GM18870 (cell line): ENCODE data around the gene TNFRSF19.

Experiments used
- ATAC-seq: cut with Tn5 transposase; IDR thresholded peaks from one replicate; pipeline ENCODE4 v1.9.1; 2021; ENCODE audit warnings: moderate library complexity; ENCODE audit not compliant: unreplicated experiment

The TNFRSF19 gene

DNA sequence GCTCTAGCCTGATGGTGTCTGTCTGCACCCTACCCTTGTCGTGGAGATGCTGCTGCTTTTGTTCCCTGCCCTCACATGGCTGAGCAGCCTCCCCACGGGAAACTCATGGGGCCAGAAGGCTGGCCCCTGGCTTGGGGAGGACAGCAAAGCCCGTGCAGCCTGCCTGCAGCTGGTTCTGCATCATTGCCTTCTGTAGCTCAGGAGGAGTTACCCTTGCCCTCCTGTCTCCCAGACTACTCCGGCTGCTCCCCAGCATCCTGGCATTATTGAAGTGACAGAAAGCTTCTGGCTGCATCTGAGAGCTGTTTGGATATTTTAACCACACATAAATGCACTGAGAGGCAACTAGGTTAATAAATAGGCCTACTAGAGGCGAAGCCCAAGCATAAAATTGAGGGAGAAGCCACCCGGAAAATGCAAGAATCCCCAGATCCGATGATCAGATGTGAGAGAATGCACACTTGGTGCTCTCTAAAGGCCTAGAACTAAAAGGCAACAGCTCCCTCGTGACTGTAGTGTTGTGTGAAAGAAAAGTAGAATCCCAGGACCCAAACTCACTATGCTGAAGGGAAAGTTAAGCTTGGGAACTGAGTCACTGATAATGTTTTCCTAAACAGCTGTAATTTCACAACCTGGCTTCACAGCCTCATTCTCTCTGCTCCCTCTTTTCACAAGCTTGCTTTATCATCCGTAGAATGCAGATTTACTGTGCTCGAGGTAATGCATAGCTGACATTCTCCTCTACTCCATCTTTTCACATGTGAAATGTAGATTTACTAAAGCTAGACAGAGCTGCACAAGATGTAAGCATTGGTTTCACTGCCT lies 110.8 kb downstream of the TNFRSF19 start:
- ATAC-seq: no peak

DNA sequence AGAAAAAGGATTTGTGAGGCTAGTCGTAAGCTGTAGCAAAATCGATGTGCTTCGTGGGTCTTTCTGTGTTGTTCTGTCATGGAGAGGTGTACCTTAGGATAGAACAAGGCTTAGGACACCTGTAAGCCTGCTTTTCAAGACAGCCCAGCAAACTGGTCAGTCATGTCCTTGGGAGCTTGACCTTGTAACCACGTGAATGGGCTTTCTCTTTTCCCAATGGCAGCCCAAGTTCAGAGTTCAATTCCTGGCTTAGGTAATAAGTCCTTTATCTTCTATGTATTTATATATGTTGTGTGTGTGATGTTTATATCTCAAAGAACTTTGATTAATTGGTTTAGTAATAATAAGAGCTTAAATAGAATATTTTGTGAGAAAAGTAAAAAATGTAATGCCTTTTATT lies 112.9 kb downstream of the TNFRSF19 start:
- ATAC-seq: no peak

DNA sequence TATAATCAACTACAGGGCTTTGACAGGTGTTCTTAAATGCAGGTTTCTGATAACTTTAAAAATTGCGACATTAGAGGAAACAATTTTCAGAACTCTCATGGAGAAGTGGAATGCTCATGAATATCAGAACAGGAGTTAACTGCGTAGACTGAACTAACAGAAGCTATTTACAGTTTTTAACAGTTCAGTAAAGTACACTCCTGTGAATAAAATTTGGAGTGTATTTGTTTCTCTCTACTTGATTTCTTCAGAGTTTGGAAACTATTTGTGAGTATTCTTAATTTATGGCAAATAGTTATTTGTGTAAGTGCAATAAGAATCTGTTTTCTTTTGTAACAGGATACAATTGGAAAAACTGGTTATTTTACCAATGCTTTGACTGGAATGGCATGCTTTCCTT lies 114.4 kb downstream of the TNFRSF19 start:
- no peak for ATAC-seq

DNA sequence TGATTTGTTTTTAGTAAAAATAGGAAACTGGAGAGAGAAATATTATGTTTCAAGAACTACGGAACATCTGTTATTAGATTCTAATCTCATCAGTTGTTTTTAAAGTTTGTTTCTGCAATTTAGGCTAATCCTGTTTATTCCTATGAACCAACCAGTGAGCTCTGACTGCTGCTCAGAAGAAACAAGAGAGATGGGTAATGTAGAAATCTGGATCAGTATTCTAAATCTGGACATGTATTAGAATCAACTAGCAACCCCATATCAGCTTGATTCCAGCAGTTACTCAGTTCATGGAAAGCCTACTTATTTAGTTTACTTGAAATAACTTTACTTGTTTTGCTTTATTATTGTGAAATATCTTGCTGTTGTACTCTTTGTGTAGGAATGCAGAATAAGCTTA lies 115.2 kb downstream of the TNFRSF19 start:
- ATAC-seq: no peak

DNA sequence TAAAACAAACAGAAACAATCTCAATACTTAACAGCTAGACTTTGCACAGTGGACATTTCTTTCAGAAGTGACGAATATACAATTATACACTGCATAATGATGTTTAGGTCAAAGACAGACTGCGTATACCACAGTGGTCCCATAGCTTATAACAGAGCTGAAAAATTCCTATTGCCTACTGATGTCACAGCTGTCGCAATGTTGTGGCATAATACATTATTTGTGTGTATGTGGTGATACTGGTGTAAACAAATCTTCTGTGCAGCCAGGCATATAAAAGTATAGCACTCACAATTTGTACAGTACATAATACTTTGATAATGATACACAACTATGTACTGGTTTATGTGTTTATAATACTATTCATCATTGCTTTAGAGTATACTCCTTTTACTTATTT lies 116.7 kb downstream of the TNFRSF19 start:
- ATAC-seq: no peak

DNA sequence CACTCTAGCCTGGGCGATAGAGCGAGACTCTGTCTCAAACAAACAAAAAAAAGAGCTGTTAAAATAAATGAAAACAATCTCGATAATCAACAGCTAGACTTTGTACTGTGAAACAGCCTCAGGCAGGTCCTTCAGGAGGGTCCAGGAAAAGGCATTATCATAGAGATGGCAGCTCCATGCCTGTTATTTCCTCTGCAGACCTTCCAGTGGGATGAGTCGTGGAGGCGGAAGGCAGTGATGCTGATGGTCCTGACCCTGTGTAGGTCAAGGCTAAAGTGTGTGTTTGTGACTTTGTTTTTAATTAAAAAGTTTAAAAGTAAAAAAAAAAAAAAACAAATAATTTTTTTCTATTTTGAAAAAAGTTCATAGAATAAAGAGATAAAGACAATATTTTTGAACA lies 117.4 kb downstream of the TNFRSF19 start:
- ATAC-seq: no peak

DNA sequence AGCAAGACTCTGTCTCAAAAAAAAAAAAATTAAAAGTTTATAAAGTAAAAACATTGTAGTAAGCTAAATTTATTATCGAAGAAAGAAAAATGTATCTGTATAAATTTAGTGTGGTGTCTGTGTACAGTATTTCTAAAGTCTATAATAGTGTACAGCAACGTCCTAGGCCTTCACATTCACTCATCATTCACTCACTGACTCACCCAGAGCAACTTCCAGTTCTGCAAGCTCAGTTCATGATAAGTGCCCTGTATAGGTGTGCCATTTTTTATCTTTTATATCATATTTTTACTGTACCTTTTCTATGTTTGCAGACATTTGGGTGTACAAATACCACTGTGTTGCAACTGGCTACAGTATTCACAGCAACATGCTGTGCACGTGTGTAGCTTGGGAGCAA lies 118.1 kb downstream of the TNFRSF19 start:
- no peak for ATAC-seq

DNA sequence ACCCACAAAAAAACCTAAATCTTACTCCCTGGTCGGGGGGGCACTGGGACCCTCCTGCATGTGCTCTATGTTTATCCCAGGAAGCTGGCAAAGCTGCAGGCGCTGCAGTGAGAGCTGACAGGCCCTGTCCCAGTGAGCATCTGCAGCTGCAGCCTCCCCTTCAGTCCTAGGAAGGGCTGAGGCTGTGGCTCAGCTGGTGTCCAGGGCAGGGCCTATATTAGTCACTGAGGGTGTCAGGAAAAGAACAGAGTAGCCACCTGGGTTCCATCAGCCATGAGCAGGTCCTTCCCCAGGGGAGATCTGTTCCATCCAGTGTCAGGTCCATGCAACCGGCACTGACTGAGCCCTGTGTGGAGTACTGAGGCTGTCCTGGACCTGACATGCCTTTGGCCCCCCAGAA lies 120.5 kb downstream of the TNFRSF19 start:
- no peak for ATAC-seq

DNA sequence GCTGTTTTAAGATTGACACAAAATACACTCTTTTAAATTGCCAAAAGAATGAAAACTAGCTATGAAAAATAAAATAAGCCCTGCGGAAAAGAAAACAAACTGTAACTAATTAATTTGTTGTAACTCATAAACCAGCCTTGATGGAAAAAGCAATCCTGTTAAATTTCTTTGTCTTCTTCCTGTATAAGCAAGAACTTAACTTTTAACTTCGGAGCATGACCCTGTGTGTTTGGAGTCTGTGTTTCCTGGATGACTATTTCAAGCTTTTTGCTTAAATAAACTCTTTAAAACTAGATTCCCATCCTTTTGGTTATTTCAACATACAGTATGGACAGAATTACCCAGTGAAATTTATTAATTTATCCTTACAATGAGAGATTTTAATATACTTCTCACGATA lies 122.6 kb downstream of the TNFRSF19 start:
- ATAC-seq: no peak

DNA sequence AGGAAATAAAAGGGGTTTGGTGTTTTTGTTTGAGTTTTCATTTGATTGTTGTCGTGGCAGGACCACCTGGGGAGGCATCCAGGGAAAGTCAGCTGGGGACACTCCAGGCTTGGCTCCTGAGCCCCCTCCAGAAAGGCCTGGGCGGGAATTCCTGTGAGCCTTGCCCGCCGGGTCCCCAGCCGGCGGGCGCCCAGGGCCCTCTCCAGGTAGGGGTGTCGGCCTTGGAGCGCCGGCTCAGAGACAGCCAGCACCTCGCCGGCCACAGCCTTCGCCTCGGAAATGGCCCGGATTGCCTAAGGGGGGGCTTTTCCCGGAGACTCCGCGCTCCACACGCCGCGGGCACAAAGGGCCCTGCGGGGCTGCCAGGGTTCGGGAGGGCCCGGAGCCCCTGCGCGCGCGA lies 125.0 kb downstream of the TNFRSF19 start:
- no peak for ATAC-seq

DNA sequence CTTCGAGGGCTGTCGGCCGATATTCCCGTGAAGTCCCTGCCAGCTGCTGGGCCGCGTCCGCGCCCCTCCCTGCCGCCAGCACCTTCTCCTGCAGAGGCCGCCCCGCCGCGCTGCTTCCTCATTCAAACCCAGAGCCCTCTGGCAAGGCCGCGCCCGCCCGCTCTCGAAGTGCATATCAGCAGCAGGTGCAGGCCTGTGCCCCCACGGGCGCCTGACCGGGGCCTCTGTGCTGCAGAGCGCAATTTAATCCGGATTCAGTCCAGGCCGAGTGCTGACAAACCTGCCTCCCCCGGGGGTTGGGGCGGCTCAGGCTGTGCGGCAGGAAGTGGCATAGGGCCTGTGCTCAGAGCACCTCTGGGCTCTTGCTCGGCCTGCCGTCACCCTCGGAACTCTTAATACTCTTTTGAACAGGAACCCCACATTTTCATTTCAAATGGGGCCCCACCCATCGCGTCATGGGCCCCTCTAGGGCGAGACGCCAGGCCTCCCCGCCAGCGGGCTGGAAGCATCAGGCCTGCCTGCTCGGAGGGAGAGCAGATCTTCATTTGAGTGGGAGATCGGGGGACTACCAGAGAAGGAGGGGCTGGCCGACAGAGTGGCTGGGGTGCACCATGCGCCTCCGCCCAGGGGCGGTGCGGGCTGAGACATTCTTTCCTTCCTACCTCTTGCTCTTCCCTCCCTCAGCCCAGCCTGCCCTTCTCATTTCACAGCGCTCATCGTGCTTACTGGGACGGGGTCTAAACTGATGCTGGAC lies 125.7 kb downstream of the TNFRSF19 start:
- ATAC-seq: peak; percentile 47

DNA sequence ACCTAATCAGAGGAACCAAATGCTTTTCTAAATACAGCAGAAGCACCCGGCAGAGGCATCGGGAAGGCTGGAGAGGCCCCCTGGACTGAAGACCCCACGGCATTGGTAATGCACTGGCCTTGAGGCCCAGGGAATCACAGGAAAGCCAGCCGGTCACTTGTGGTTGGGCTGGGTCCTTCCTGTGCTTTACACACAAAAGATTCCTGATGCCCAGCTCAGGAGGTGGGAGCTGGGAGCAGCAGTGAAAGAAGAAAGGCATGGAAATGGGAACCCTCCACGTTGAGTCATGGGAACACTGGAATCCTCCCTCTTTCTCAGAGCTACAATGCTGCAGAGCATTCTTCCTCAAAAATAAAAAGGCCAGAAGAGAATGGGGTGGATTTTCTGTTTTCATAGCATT lies 126.4 kb downstream of the TNFRSF19 start:
- ATAC-seq: no peak

DNA sequence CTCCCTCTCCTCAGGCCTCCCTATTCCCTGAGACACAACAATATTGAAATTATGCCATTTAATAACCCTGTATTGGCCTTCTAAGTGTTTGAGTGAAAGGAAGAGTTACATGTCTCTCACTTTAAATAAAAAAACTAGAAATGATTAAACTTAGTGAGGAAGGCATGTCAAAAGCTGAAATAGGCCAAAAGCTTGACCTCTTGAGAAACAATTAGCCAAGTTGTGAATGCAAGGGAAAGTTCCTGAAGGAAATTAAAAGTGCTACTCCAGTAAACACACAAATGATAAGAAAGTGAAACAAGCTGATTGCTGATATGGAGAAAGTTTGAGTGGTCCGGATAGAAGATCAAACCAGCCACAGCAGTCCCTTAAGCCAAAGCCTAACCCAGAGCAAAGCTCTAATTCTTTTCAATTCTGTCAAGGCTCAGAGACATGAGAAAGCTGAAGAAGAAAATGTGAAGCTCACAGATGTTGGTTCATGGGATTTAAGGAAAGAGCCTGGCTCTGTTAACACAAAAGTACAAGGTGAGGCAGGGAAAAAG lies 127.6 kb downstream of the TNFRSF19 start:
- ATAC-seq: no peak

DNA sequence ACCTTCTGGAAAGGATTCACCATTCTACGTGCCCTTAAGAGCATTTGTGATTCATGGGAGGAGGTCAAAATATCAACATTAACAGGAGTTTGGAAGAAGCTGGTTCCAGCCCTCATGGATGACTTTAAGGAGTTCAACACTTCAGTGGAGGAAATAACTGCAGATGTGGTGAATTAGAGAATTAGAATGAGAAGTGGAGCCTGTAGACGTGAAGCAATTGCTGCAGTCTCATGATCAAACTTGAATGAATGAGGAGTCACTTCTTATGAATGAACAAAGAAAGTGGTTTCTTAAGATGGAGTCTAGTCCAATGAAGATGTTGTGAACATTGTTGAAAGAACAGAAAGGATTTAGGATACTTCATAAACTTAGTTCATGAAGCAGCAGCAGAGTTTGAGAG lies 129.1 kb downstream of the TNFRSF19 start:
- ATAC-seq: no peak

DNA sequence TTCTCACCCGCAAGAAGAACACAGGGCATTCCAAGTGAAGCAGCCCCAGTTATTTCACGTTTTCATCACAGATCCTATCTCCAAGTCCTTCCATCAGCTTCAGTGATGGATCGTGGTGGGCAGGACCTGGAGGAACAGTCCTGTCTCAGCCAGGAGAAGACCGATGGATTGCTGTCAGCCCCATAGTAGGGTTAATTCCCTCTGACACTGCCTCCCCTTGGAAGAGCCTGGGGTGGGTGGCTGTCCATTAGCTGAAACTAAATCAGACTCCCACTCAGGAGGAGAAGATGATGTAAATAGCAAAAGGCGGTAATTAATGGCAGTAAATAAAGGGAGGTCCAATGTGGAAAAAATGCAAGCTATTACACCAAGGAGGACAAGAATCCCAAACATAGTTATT lies 131.0 kb downstream of the TNFRSF19 start:
- no peak for ATAC-seq

DNA sequence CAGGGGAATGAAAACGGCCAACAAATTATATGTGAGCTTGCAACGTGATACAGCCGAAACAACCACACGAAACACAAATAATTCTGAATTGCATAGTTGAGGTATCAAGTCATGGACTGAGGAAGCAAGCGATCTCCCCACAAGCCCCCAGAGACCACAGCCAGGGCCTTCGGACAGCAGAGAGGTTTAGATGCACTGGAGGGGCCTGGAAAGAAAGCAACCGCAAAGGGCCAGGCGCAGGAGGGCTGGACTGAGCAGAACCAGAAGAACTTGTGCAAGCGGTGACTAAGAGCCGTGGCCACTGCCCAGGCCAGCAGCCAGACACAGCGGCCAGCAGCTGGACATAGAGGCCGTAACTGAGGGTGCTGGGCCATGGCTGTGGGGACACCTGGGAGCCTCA lies 131.4 kb downstream of the TNFRSF19 start:
- no peak for ATAC-seq

DNA sequence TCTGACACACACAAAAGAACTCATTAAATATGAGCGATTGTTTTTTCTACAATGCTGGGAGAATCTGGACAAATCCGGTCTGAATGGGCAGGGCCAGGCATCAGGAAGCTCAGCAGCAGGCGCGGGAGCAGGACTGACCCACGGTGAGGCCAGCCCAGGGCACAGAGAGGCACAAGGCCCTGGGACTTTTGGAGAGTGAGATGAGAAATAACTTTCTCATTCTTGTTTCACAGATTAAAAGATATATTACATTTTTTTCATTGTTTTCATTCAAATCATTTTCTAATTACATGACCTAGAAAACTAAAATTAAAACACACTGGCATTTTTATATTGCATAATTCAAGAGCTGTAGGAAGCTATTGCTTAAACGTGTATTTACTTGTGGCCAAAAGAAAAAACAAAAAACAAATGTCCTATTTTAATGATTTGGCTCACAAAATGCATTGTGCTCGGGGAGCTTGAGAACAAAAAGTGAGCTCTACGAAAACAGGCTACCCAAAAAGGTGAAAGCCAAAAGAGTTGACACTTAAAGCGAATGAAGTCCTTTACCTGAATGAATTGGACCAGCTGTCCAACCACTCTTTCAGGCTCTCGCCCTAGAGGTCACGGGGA lies 133.1 kb downstream of the TNFRSF19 start:
- ATAC-seq: no peak

DNA sequence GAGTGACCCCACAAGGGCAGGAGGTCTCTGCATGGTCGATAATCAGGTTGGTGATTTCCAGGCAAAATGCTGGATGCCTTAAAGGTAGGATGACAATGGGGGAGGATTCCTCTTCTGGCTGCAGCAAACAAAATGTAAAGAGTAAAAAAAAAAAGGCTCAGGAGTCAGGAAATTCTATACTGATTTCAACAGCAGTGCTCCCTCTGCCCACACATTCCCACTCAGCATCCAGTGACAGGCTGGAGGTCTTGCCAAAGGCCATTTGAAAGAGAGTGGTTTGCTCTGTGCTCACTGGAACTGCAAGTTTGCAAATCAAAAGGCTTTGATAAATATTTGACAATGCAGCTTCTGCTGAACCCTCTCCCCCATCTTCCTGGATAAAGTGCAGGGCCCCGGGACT lies 135.4 kb downstream of the TNFRSF19 start:
- no peak for ATAC-seq

DNA sequence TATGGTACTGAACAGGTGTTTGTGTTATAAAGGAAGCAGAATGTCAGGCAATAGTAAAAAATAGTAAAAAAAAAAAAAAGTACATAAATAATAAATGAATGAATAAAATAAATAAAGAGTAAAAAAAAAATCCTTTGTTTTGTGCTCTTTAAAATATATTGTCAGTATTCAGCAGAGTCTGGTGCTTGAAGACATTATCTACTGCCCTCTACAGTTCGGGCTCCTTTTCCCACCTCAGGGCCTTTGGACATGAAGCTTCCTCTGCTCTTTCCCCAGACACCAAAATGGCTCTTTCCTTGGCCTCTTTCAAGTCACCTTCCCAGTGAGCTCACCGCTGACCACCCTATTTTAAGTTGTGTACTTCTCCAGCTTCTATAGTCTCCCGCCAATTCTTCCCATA lies 137.5 kb downstream of the TNFRSF19 start:
- ATAC-seq: no peak

DNA sequence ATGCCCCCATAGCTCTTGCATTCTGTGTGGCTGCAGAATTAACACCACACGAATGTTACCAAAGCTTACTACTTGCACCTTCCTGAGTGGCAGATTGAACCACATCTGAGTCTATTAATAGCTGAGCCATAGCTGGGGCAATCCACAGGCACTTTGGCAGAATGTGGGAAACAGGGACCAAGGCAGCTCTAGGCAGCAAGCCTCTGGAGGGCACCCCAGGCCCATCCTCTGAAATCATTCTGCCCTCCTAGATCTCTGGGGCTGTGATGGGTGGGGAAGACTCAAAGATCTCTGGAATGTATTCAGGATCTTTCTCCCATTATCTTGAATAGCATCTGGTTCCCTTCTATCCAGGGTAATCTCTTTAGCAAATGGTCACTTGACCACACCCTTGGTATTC lies 139.3 kb downstream of the TNFRSF19 start:
- ATAC-seq: no peak

DNA sequence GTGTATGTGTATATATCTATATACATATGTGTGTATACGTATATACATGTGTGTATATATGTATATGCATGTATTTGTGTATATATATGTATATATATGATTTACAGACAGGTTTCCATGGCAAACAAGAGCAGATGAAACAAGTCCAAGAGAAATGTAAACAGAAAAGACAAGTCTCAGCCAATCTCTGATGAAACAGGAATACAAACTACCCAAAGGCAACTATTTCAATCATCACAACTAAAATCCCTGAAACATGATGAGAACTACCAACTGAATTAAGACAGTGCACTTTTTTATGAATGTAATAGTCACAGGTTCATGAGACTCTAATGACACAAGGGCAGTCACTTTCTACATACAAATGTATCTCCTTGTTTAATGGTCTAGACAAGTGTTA lies 140.2 kb downstream of the TNFRSF19 start:
- ATAC-seq: no peak

DNA sequence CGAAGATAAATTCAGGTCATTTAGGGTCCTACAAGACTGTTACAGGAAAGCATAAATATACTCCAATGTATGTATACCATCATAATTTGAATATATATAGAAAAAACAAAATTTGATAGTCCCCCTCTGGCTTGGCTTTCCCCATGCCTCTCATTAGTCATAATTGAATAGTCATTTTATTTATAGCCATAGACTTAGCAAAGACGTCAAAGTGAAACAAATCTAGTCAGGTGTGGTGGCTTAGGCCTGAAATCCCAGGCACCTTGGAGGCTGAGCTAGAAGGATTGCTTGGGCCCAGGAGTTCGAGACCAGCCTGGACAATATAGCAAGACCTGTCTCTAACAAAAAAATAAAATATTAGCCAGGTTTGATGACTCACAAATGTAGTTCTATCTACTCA lies 141.1 kb downstream of the TNFRSF19 start:
- ATAC-seq: no peak
